Testis (tissue), 2 donors: ENCODE measurements around the gene NEU2.

Experiments
- POLR2A ChIP-seq: fragments of 450-650 bp; IDR thresholded peaks from one replicate; pipeline ENCODE4 v1.6.1; 2017; ENCODE audit warnings: antibody characterized with exemption, mild to moderate bottlenecking, moderate library complexity
- TF ChIP-seq, protein P1 (sequence below), 3 experiments: fragments of 450-650 bp in 2 of 3; fragments of 200-600 bp in 1 of 3; sonication (generic) in 1 of 3; IDR thresholded peaks; one replicate each; pipeline ENCODE4 v1.5.1; 2016 to 2019; ENCODE audit warnings: antibody characterized with exemption in 3 of 3, mild to moderate bottlenecking in 2 of 3, moderate library complexity in 1 of 3

DNA sequence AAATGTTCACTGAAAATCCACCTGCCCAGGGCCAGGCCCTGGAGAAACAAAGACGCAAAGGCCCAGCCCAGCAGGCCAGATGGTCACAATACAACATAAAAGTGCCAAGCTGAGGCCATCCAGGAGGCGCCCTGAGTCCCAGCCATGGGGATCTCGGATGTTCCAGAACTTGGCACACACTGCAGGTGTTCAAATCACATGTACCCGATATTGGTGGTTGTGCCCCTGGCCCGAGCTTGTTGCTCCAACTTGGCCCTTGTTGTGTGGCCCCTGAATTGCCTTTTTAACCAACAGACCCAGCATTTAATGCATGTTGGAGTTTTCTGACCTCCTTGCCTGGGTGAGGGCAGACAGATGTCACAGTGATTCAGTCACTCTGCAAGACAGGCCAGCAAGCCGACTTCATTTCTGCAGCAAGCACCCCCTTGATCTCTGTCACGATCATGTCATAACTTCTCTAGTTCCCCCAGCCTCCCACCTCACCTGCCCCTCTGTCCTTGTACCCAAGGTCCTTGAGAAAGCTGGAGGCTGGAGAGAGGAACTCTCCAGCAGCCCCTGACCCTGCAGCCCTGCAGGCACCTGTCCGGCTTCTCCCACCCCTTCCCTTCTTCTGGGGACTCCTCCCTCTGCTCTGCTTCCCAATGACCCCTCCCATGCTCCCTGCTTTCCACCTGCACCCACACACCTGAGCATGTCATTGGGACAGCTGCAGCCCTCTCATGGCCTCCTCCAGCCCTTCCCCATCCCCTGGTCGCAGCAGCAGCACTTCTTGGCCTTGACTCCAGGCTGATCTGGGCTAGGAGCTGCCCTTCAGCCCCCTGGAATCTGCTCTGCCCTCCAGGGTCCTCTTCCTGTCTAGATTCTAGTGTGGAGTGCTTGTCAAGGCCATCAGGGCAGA, 28.6 kb upstream of the NEU2 start:
- TF ChIP-seq, protein P1, sequence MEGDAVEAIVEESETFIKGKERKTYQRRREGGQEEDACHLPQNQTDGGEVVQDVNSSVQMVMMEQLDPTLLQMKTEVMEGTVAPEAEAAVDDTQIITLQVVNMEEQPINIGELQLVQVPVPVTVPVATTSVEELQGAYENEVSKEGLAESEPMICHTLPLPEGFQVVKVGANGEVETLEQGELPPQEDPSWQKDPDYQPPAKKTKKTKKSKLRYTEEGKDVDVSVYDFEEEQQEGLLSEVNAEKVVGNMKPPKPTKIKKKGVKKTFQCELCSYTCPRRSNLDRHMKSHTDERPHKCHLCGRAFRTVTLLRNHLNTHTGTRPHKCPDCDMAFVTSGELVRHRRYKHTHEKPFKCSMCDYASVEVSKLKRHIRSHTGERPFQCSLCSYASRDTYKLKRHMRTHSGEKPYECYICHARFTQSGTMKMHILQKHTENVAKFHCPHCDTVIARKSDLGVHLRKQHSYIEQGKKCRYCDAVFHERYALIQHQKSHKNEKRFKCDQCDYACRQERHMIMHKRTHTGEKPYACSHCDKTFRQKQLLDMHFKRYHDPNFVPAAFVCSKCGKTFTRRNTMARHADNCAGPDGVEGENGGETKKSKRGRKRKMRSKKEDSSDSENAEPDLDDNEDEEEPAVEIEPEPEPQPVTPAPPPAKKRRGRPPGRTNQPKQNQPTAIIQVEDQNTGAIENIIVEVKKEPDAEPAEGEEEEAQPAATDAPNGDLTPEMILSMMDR (IDR thresholded peaks at IDR 0.05) = no peak
- TF ChIP-seq POLR2A = no peak
